COLO668 (cell line): ENCODE measurements around the gene SLX9.

Source experiments
- DNase-seq: peaks from one replicate; lab custom pipeline; 2025; ENCODE audit not compliant: unreplicated experiment; lab: John Stamatoyannopoulos, UW

SLX9 gene

GRCh38 chr21:44987886-44988606 lies 48.2 kb downstream of the SLX9 start:
- no peak for DNase-seq

- no peak for DNase-seq
Measured at GRCh38 chr21:44988607-44989536, 49.0 kb downstream of the SLX9 start.

DNA sequence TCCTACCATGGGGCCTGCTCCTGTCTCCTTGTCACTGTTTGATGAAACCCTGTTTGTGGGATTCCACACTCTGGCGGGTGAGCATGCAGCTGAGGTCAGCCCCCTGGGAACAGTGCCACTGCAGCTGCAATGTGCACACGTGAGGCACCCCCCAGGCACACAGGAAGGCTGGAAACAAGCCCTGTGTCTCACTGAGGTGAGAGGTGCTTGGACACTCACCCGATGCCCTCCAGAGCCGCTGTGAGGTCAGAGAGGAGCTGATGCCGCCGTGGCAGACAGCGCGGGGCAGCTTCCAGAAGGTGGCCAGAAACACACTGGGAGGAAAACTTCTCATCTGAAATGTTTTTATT lies 49.7 kb downstream of the SLX9 start:
- no peak for DNase-seq

DNA sequence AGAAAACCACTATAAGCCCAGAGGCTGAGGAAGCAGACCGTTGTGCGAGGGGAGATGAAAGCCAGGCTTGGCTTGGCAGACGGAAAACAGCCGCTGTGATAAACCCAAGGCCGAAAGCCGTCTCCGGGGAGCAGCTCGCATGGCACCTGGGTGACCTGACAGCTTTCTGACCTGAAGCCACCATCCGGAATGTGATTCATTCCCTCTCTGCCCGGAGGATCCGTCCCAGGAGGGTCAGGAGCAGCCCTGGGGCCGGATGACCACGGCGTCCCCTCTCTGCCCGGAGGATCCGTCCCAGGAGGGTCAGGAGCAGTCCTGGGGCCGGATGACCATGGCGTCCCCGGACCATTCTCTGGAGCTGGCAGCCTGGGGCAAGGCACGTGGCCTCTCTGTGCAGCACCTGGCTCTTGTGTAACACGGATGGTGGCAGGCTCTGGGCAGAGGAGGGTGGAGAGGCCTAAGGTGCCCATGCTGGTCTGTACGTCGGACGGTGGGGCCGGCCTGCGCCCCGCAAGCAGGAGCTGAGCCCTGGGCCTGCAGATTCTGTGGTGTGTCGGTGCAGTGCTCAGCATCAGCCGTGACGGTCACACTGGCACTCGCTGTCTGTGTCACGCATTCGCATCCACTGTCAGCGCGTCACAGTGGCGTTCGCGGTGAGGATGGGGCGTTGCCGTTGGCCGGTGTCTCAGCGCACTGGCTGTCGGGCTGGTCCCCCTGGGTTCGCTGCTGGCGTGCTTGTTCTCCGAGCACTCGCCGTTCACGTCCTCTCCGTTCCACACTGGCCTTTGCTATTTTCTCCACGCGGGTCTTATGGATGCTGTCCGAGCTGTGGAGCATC lies 50.3 kb downstream of the SLX9 start:
- no peak for DNase-seq

GRCh38 chr21:44990921-44991320 lies 51.1 kb downstream of the SLX9 start:
- no peak for DNase-seq

- no peak for DNase-seq
Measured at GRCh38 chr21:44991538-44992483, 52.0 kb downstream of the SLX9 start.

DNA sequence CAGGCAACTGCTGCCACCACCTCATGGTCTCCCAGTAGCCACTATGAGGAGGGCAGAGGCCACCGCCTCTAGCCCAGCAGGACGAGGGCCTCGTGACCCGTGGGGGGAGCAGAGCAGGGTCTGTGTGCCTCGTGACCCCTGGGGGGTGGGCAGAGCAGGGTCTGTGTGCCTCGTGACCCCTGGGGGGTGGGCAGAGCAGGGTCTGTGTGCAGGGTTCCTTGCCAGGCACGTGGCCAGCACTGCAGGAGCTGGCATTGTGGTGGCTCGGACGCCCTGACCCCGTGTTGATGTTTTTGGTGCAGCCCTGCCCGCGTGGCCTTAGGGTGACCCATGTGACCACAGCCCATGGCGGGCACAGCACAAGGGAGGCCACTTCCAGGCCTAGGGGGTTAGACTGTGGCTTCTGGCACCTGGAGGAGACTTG lies 52.8 kb downstream of the SLX9 start:
- no peak for DNase-seq

DNA sequence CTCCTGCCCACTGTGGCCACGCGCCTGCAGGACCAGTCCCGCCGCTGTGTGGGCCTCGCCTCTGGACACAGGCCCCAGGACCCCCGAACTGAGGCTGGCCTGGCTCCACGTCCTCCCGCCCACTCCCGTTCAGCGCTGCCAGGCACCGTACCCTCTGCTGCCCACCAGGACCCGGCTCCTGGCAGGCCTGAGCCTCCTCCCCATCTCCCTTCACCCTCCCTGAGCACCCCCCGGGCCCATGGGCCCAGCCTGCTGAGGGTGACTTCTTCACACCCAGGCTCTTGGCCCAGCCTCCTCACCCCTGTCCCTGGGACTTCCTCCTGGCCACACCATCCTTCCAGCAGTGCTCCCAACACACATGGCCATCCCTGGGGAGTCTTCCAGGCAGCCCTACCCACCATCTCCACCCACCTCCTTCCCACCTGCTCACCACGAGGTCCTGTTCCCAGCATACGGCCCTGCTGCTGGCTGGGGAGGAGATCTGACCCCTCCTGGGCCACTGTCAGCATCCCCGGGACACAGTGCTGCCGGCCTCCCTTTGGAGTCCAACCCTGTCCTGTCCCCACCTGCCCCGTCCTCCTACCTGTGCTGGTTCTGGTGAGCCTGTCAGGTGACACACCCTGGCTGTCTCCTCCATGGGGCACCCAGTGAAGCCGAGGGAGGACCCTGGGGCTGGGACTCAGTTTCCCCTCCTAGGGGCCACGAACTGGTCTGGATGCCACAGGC lies 53.7 kb downstream of the SLX9 start:
- no peak for DNase-seq

DNA sequence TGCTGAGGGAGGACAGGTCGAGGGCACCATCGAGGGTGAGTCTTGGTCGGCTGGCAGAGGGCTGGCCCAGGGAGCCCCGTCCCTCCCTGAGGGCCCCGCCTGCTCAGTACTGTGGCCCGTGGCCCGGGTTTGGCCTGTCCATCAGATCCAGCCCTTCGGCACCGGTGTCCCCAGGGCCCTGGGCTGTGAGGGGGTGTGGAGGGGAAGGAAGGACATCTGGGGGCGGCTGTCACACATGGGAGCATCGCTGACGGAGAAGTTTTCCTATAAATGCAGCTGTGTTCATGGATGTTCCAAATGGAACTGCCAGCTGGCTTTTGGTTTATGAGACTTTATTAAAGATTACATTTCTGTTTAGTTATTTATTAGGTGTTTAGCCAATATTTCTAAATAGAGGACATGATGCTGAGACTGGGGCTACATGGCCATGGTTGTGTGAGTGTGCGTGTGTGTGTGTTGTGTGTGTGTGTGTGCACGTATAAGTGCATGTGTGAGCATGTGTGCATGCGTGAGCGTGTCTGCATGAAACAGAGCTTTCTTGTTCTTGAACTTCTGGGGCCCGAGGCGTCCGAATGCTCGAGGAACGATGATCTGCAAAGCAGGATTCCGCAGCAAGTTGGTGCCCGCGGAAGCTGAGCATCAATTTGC lies 54.3 kb downstream of the SLX9 start:
- DNase-seq = no peak

DNA sequence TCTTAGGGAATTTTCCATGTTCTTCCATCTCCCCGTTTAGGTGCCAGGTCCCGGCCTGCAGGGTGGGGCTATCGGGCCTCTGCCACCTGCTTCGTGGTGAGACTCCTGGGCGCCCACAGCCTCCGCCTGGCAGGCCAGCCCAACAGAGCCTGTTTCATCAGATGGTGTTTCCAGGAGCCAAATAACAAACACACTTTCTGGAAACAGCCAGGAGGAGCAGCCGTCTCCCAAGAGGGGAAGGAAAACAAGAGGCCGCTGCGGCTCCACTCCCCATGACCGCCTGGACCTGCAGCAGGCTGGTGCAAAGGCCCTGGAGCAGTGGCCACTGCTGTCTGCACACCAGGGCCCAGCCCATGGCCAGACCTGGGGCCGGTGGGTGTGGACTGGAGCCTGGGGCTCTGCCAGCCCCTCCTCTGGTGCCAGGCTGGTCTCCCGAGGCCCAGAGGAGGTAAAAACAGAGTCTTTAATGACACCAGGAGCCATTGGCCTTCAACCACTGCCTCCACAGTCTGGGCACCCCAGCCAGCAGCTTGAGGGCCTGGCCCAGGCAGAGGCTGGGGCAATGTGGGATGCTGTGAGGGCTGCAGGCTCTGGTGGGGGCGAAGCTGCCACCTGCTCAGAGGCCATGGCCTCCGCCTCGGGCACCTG lies 55.0 kb downstream of the SLX9 start:
- no peak for DNase-seq

DNA sequence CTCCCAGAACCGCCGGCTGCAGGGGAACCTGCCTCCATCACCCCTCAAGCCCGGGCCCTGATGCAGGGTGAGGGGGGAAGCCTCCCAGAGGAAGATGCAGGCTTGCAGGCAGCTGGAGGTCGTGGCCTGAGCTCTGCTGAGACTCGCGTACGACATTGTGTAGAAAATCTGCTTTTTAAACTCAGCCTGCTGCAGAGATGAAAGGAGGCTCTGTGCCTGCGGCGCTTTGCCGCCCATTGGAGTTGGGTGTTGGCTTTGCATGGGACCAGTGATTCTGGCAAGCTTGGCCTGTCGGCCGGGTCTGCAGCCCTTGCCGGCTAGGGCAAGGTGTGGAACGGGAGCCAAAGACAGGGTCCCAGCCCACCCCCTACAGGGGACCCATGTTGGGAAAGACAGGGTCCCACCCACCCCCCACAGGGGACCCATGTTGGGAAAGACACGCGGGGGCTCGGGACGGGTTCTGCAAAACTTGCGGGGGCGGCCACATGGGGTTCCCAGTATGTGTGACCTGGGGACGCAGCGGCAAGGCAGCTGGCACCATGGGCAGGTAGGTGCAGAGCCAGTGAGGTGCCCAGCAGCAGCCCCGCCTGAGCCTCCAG lies 55.6 kb downstream of the SLX9 start:
- DNase-seq = no peak

- no peak for DNase-seq
Measured at GRCh38 chr21:44996096-44996495, 56.3 kb downstream of the SLX9 start.

DNA sequence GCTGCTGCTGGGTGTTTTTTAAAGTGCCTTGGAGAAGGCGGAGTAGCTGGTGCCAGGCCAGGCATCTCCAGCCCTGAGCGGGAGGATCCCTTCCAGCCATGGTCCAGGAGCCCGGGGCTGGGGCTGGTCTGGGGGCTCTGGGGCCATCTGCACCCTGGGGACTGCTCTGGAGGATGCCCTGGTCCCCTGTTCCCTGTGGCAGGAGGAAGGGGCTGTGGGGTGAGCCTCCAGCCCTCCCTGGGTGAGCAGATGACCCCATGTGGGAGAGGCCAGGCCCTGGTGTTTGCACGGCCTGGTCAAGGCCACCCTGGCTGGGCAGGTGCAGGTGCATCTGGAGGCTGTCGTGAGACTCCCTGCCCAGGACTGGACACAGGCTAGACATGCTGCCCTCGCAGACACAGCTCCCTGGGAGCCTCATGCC lies 56.7 kb downstream of the SLX9 start:
- no peak for DNase-seq

DNA sequence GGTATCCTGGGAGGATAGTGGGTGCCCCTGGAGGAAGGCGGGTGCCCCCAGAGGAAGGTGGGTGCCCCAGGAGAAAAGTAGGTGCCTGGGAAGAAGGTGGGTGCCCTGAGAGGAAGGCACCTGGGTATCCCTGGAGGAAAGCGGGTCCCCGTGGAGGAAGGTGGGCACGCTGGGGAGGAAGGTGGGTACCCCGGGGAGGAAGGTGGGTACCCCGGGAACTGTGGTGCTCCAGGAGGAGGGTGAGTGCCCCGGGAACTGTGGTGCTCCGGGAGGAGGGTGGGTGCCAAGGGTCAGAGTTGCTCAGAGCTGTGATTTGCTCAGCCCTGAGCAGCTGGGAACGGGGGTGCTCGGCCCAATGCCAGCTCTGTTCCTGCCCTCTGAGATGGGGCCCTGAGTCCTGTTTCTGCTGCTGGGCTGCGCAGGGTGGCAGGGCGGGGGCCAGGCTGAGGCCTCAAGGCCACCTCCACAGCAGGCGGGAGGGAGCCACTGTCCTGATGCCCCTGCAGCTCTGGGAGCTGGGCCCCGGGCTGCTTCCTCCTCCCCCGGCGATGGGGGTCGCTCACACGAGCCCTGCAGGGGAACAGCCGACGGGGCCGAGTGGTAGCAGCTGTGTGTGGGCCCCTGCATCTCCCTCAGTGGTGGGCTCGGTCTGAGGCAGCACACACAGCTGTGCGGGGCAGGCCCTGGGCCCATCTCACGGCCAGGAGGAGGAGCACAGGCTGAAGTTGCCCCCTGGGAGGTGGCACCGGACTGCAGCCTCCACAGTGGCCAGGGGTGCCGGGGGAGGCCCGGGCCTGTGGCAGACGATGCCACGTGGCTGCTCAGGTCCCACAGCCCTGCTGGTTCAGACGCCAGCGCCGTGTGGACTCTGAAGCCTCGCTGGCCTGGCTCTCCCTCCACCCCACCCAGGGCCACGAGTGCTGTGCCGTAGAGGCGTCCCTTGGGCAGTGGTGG lies 57.4 kb downstream of the SLX9 start:
- DNase-seq = no peak

GRCh38 chr21:44998086-44998620 lies 58.3 kb downstream of the SLX9 start:
- no peak for DNase-seq

DNA sequence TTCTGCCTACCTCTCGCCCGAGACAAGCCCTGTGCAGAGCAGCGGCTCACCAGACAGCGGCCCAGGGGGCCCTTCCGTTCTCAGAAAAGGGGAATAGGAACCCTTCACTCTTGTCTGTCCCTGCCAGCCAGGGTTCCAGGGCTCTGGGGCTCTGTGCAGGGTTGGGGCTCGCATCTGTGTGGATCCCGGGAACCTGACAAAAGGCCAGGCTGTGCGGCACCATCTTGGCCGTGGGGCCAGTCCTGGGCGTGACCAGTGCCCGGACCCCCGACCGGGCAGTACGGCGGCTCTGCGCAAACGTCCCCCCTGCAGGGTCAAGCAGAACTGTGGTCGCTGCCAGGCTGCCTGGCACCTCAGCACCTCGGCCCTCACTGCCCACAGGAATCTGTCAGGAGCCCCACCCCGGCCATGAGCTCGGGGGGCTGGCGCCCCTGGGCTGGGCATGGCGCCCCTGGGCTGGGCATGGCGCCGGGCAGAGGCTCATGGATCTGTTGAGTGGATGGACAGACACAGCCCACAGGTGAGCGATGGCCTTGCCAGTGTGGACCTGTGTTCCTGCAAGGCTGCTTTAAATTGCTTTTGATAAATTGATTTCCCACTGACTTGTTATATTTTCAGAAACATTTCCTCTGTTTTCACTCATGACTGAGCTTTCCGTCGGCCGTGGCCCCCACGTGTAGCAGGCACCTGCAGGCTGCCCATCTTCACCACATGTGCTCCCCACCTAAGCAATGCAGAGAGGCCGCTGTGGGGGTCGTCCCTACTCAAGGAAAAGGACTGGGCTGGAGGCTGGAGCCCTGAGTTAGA lies 59.0 kb downstream of the SLX9 start:
- no peak for DNase-seq
